ENCODE data around the gene PIN1.

The PIN1 gene

DNA sequence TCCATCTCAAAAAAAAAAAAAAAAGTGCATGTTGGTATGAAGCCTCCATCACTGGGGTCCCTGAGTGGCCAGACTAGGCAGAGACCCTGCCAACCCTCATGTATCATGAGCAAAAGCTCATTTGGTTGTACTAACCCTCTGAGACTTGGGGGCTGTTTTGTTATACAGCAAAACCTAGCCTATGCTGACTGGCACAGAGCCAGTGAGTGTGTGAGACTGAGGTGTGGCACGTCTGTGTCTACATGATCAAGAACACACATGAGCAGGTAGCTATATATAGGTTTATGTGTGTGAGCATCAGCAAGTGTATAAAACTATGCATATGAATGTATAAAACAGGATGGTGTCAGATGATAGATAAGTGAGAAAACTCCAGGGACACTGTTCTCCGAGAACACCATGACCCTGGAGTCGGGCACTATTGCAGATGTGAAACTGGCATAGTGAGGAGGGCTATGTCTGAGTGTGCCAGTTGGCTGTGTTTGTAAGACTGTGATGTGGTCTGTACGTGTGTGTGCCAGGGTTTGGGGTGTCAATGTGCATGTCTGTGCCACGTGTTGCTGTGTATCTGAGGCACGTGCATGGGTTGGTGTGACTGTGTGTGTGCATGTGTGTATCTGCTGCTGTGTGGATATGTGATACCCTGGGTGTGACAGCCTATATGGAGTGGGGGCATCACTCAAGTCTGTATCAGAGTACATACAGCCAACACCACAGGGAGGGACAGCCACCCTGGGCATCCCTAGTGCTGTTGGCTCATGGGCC is 56.7 kb downstream of the PIN1 start:
- no peak for DNase-seq (ENCODE audit: low read depth)
